ENCODE results near the gene ITK. TPM values are rescaled to one million over a fixed set of nuclear protein-coding genes. Genes with fewer than 3 reads are reported as not detected.
A peak's percentile ranks its signal among the peaks of the same experiment; 100 is the strongest.

Gene ITK
- polyA plus RNA-seq, 2 of the 4 experiments (the other 2 are of a cell fraction), result not detected

GRCh38 chr5:157167214-157167621 lies 13.4 kb upstream of the ITK start:
- Histone ChIP-seq H3K9me3 (no peaks in the 10 kb centered on the region), H3K4me2 (no peak overlapping the region), H3K27ac (no peak overlapping the region), H3K4me3 (no peak overlapping the region), H3K4me1 (no peaks in the 10 kb centered on the region)
- DNase-seq (ENCODE audit: low read depth in 1 of 2, low spot score in 1 of 2) (no peak), ATAC-seq (no peak), FAIRE-seq (no peak)
- no peak for TF ChIP-seq EHMT2 (IDR thresholded peaks at IDR 0.05; ENCODE audit: low read depth)
- no peak for TF ChIP-seq REST (IDR thresholded peaks at IDR 0.05)
- no peak for TF ChIP-seq RARB (CRISPR knock-in tag; IDR thresholded peaks at IDR 0.05)
- TF ChIP-seq BHLHE40 (IDR thresholded peaks at IDR 0.05; ENCODE audit: low read depth, low read length), result no peak
- TF ChIP-seq NR3C1 (IDR thresholded peaks at IDR 0.05), result no peak
- no peak for TF ChIP-seq ZFP36 (IDR thresholded peaks at IDR 0.05; ENCODE audit: borderline replicate concordance, partially characterized antibody)
- TF ChIP-seq HEYL (CRISPR knock-in tag; IDR thresholded peaks at IDR 0.05), result no peak
- TF ChIP-seq GATA3 (IDR thresholded peaks at IDR 0.05; ENCODE audit: borderline replicate concordance), result no peak
- TF ChIP-seq, protein P1, sequence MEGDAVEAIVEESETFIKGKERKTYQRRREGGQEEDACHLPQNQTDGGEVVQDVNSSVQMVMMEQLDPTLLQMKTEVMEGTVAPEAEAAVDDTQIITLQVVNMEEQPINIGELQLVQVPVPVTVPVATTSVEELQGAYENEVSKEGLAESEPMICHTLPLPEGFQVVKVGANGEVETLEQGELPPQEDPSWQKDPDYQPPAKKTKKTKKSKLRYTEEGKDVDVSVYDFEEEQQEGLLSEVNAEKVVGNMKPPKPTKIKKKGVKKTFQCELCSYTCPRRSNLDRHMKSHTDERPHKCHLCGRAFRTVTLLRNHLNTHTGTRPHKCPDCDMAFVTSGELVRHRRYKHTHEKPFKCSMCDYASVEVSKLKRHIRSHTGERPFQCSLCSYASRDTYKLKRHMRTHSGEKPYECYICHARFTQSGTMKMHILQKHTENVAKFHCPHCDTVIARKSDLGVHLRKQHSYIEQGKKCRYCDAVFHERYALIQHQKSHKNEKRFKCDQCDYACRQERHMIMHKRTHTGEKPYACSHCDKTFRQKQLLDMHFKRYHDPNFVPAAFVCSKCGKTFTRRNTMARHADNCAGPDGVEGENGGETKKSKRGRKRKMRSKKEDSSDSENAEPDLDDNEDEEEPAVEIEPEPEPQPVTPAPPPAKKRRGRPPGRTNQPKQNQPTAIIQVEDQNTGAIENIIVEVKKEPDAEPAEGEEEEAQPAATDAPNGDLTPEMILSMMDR (IDR thresholded peaks at IDR 0.05), result no peak
- TF ChIP-seq FOSL2 (IDR thresholded peaks at IDR 0.05), result no peak
- TF ChIP-seq FOSL2 (CRISPR knock-in tag; IDR thresholded peaks at IDR 0.05), result no peak
- TF ChIP-seq MYC (IDR thresholded peaks at IDR 0.05; ENCODE audit: borderline replicate concordance, low read length), result no peak
- no peak for TF ChIP-seq HOXB13 (CRISPR knock-in tag; IDR thresholded peaks at IDR 0.05; ENCODE audit: low read depth)
- TF ChIP-seq MAZ (IDR thresholded peaks at IDR 0.05; ENCODE audit: borderline replicate concordance, low read depth, low read length), result no peak
- CTCF ChIA-PET, result interaction anchor here (0.6 to 2.5 kb wide), 3 partner anchors 19 to 300 kb away, joined by 3 to 10 read pairs (median 4); no protein-coding TSS in a partner anchor
- POLR2A ChIA-PET, result no interaction called here
- WGBS (ENCODE audit: missing lambda C conversion rate), result 59% methylated on average over 4 of the region's 4 CpGs

DNA sequence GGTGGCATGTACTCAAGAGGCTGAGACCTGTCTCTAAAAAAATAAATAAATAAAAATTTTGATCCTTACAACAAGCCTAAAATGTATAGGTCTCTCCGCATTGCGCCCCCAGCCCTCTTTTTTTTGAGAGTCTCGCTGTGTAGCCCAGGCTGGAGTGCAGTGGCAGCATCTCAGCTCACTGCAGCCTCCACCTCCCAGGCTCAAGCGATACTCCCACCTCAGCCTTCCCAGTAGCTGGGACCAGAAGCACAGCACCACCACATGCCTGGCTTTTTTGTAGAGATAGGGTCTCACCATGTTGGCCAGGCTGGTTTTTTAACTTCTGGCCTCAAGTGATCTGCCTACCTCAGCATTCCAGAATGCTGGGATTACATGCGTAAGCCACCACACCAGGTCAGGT lies 12.4 kb upstream of the ITK start:
- H3K4me2 ChIP-seq, result no peak overlapping the region
- FAIRE-seq, result no peak
- H3K9me3 ChIP-seq, result no peaks in the 10 kb centered on the region
- 63% methylated on average over 5 of the region's 5 CpGs for WGBS (ENCODE audit: missing lambda C conversion rate)
- H3K4me1 ChIP-seq, result no peaks in the 10 kb centered on the region
- no peak for DNase-seq (ENCODE audit: low read depth in 1 of 2, low spot score in 1 of 2)
- H3K4me3 ChIP-seq, result no peak overlapping the region
- TF ChIP-seq TP53 (CRISPR knock-in tag; IDR thresholded peaks at IDR 0.05) (no peak), JUN (IDR thresholded peaks at IDR 0.05) (no peak), JUNB (IDR thresholded peaks at IDR 0.05) (no peak), RAD21 (conservative IDR thresholded peaks at IDR 0.05 in 1 of 2, IDR thresholded peaks at IDR 0.05 in 1 of 2) (no peak), CHD2 (IDR thresholded peaks at IDR 0.05; ENCODE audit: low read length, partially characterized antibody) (no peak), MYC (IDR thresholded peaks at IDR 0.05; ENCODE audit: borderline replicate concordance, low read length) (no peak)
- CTCF ChIA-PET, result interaction anchor here (1.7 to 2.5 kb wide), 2 partner anchors 20 to 86 kb away, joined by 3 to 10 read pairs; no protein-coding TSS in a partner anchor
- no peak for ATAC-seq
- no peak overlapping the region for H3K27ac ChIP-seq
- POLR2A ChIA-PET, result no interaction called here

DNA sequence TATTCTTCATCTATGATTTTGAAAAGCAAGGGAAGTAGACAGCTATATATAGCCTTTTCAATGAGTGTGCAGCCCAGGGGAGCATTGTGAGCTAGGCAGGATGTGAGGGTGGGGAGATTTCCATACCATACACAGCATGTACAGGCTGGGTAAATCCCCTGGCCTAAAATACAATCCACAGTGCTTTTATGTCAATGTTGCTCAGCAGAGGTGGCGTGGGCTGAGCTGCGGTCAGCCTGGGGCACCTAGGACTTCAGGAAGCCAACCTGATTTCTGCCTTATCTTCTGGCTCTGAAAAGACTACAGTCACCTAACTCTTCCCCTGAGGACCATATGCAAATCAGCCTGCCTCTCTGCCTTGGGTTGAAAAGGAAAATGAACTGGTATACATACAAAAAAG lies 8.2 kb upstream of the ITK start:
- 73% methylated on average over 2 of the region's 2 CpGs for WGBS (ENCODE audit: missing lambda C conversion rate)
- Histone ChIP-seq H3K27ac (no peak overlapping the region), H3K4me3 (no peak overlapping the region), H3K4me2 (no peak overlapping the region), H3K4me1 (no peaks in the 10 kb centered on the region), H3K9me3 (no peaks in the 10 kb centered on the region)
- ATAC-seq (0 out of 6 replicates have a peak, but pooled peaks of 1 of the 2 experiments have one; percentile 39), FAIRE-seq (no peak), DNase-seq (ENCODE audit: low read depth in 1 of 2, low spot score in 1 of 2) (no peak)
- ChIA-PET CTCF (interaction anchor here (2.6 kb wide), 1 partner anchor 24 kb away, joined by 10 read pairs; no protein-coding TSS in a partner anchor), POLR2A (no interaction called here)
- TF ChIP-seq RNF2 (IDR thresholded peaks at IDR 0.05; ENCODE audit: borderline replicate concordance, low read depth) (no peak), POLR2AphosphoS2 (conservative IDR thresholded peaks at IDR 0.05; ENCODE audit: low read length) (no peak), RFX5 (IDR thresholded peaks at IDR 0.05) (no peak), REST (IDR thresholded peaks at IDR 0.05) (no peak), ESRRA (IDR thresholded peaks at IDR 0.05; ENCODE audit: borderline replicate concordance, low read length) (no peak), FOXS1 (CRISPR knock-in tag; IDR thresholded peaks at IDR 0.05) (no peak), HOXA7 (CRISPR knock-in tag; IDR thresholded peaks at IDR 0.05) (no peak), CBX8 (IDR thresholded peaks at IDR 0.05) (no peak)

All from A549 (cell line).